ENCODE results near the gene DOK7.

GRCh38 chr4:3413675-3414420 is 49.3 kb upstream of the DOK7 start:
- TF ChIP-seq CTCF (conservative IDR thresholded peaks at IDR 0.05) (no peak), EZH2 (IDR thresholded peaks at IDR 0.05; ENCODE audit: low read depth) (no peak)

All from PC-9 (cell line).